Aorta (tissue), 5 donors: ENCODE measurements around the gene TEDC1. TPM values are rescaled to one million over a fixed set of nuclear protein-coding genes. Genes with fewer than 3 reads are reported as not detected.

Experiments used
- ATAC-seq: fragments of 200-7000 bp; cut with Tn5 transposase; one replicate; pipeline ENCODE4 v1.9.1; 2022; ENCODE audit warnings: moderate library complexity; ENCODE audit not compliant: low FRiP score
- DNase-seq, 2 donors: peaks; one replicate each; pipeline ENCODE4 v3.0.0-alpha.2; 2020
- H3K27ac ChIP-seq, 2 donors: one replicate each; pipeline ENCODE4 v1.5.1; 2013; ENCODE audit warnings: low read length in 2 of 2, mild to moderate bottlenecking in 2 of 2, moderate library complexity in 2 of 2, control low read depth in 1 of 2, inconsistent platforms in 1 of 2, low read depth in 1 of 2
- H3K27me3 ChIP-seq, 2 donors: one replicate each; pipeline ENCODE4 v1.6.1; 2013; ENCODE audit warnings: control low read depth in 1 of 2, low read length in 1 of 2, mild to moderate bottlenecking in 1 of 2, moderate library complexity in 1 of 2; ENCODE audit not compliant: insufficient read depth in 2 of 2, control insufficient read depth in 1 of 2
- H3K36me3 ChIP-seq, 2 donors: one replicate each; pipeline ENCODE4 v1.6.1; 2013; ENCODE audit warnings: control low read depth in 1 of 2, low read length in 1 of 2, mild to moderate bottlenecking in 1 of 2; ENCODE audit not compliant: insufficient read depth in 2 of 2, control insufficient read depth in 1 of 2
- H3K4me1 ChIP-seq, 2 donors: one replicate each; pipeline ENCODE4 v1.6.1; 2013; ENCODE audit warnings: low read length in 2 of 2, control low read depth in 1 of 2, mild to moderate bottlenecking in 1 of 2, moderate library complexity in 1 of 2; ENCODE audit not compliant: insufficient read depth in 2 of 2, control insufficient read depth in 1 of 2
- H3K4me3 ChIP-seq, 2 donors: one replicate each; pipeline ENCODE4 v1.5.1; 2013; ENCODE audit warnings: low read length in 2 of 2, control low read depth in 1 of 2, mild to moderate bottlenecking in 1 of 2
- H3K9me3 ChIP-seq: one replicate; pipeline ENCODE4 v1.6.1; 2013; ENCODE audit warnings: mild to moderate bottlenecking, low read length; ENCODE audit not compliant: control insufficient read depth
- WGBS, 2 donors: extraction: QIAGEN DNeasy Blood & Tissue Kit; methylation state at CpG; one replicate each; pipeline ENCODE4 v1.1.7; 2013; 5-methylcytosine and 5-hydroxymethylcytosine counted together
- intact Hi-C, 2 donors: fragments of 100-400 bp; cut with DNase I; formaldehyde crosslinking; loops; one replicate each; pipeline versions ENCODE4 v1.14.2 to v1.15.0; 2022
- polyA plus RNA-seq, 2 donors: library from polyadenylated mRNA; stranded (reverse); fragments of 200-250 nt; gene quantifications; one replicate each; pipeline ENCODE4 v1.2.3, GENCODE V29; 2013
- total RNA-seq, 2 donors: library from RNA; stranded (reverse); fragmentation: NEBNext Ultra II Directional; extraction: Animal tissue kit (Norgen Biotek cat#: 25700); gene quantifications; one replicate each; pipeline ENCODE4 v1.2.1, GENCODE V29; 2021
- donor health status: healthy with polysubstance abuse.
- donor health status: Bipolar disorder and iron deficiency.
- donor health status: DM: no; HTN: no; CAD: no.
- donor health status: DM: no; HTN: no; CAD: no.
- donor health status: DM: yes; HTN: yes; CAD: no.

TEDC1 gene
- total and polyA plus RNA-seq, 4 donors, result 8.6 to 33.8 (median 20.1) TPM

DNA sequence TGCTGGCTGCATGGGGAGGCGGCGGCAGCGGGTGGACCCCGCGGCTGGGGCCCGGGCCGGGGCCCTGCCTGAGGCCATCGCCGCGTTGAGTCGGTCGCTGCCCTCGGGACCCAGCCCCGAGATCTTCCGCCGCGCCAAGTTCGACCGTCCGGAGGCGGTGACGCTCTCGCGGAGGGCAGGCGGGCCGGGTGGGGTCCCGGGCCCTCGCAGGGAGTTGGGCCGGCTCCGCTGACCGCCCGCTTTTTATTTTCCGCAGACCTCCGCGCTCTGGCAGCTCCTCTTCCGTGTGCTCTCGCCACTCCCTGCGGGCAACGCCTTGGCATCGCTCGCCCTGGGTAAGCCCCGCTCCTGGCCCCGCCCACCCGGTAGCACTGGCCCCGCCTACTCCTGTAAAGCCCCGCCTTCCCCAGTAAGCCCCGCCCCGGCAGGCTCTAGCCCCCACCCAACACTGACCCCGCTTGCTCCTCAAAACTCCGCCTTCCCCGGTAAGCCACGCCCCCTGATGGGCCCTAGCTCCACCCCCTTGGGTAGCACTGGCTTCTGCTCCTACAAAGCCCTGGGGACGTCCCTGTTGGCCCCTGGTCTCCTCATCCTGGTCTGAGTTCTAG lies 424 bp downstream of the TEDC1 start:
- Histone ChIP-seq H3K4me1 (no peaks in the 10 kb centered on the region), H3K27me3 (no peaks in the 10 kb centered on the region), H3K36me3 (no peaks in the 10 kb centered on the region), H3K4me3 (peak overlapping the region; percentile 15 to 24), H3K9me3 (no peaks in the 10 kb centered on the region), H3K27ac (peak overlapping the region in 1 of 2 donors; percentile 2)
- DNase-seq, result peak; percentile 81 to 93
- WGBS, 2 donors, result 1 to 2% methylated on average over 46 to 53 of the region's 53 CpGs
- intact Hi-C loops, result loop anchor here (2.0 to 5.0 kb wide), 4 partner anchors 36 to 189 kb away; partner anchors contain the start of genes BRF1 (in 1 of the 2) and TMEM121 (in 1 of the 2)
- ATAC-seq, result no peak

- H3K27ac ChIP-seq, result no peak overlapping the region
- DNase-seq, result peak; percentile 66 to 78
- 56% methylated on average over 24 of the region's 24 CpGs for WGBS, 2 donors
These were observed 1.3 kb downstream of the TEDC1 start for GRCh38 chr14:105492031-105492970.

GRCh38 chr14:105492971-105493871 lies 2.2 kb downstream of the TEDC1 start:
- H3K4me1 ChIP-seq, result no peaks in the 10 kb centered on the region
- 84 to 90% methylated on average over 20 of the region's 20 CpGs for WGBS, 2 donors
- no peak overlapping the region for H3K27ac ChIP-seq
- ATAC-seq (no peak), DNase-seq (peak; percentile 54 to 79)
- no peaks in the 10 kb centered on the region for H3K27me3 ChIP-seq
- intact Hi-C loops, result loop anchor here (5.0 kb wide), 3 partner anchors 34 to 191 kb away; partner anchors contain the start of genes BRF1 (in 1 of the 2) and TMEM121 (in 1 of the 2)
- H3K9me3 ChIP-seq, result no peaks in the 10 kb centered on the region
- no peak overlapping the region for H3K4me3 ChIP-seq
- no peaks in the 10 kb centered on the region for H3K36me3 ChIP-seq

More at GRCh38 chr14:105492031-105492970, 1.3 kb downstream of the TEDC1 start:
- Histone ChIP-seq H3K4me3 (no peak overlapping the region), H3K4me1 (no peaks in the 10 kb centered on the region), H3K9me3 (no peaks in the 10 kb centered on the region), H3K36me3 (no peaks in the 10 kb centered on the region), H3K27me3 (no peaks in the 10 kb centered on the region)
- ATAC-seq, result no peak
- intact Hi-C loops, result loop anchor here (5.0 kb wide), 3 partner anchors 35 to 190 kb away; partner anchors contain the start of genes BRF1 (in 1 of the 2) and TMEM121 (in 1 of the 2)

DNA sequence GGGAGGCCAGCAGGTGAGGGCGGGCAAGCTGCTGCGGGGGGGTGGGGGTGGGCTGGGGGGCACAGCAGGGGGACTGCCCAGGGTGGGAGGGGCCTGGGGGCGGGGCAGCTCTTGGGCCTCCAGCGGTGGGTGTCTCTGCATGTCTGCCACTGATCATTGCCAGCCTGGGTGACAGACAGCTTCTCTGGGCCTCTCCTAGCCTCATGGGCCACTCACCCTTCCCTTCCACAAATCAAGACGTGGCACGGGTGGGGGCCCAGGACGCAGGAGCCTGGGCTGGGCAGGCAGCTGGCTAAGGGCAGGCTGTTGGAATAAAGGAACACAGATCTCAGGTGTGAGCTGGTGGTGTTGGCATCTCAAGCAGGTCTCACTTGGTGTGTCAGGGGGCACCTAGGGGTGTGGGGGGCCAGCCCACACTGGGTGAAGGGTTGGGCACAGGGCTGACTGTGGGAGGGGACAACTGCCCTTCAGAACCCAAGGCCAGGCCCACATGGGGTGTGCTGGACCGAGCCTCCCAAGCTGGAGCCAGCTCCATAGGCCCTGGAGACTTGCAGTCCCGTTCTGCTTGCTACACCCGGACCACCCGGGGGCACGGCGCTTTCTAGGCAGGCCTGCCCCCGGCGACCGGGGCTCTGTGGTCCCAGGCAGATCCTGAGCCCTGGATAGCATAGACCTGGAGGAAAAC lies 3.0 kb downstream of the TEDC1 start:
- H3K27me3 ChIP-seq, result no peaks in the 10 kb centered on the region
- WGBS, 2 donors, result 84 to 86% methylated on average over 16 of the region's 16 CpGs
- DNase-seq (peak; percentile 51 to 74), ATAC-seq (no peak)
- no peaks in the 10 kb centered on the region for H3K4me1 ChIP-seq
- H3K4me3 ChIP-seq, result no peak overlapping the region
- no peaks in the 10 kb centered on the region for H3K36me3 ChIP-seq
- intact Hi-C loops, result loop anchor here (5.0 kb wide), 3 partner anchors 33 to 192 kb away; partner anchors contain the start of genes BRF1 (in 1 of the 2) and TMEM121 (in 1 of the 2)
- no peaks in the 10 kb centered on the region for H3K9me3 ChIP-seq
- no peak overlapping the region for H3K27ac ChIP-seq

- ATAC-seq (no peak), DNase-seq (peak; percentile 35 to 69)
- H3K27ac ChIP-seq, result no peak overlapping the region
- H3K36me3 ChIP-seq, result no peaks in the 10 kb centered on the region
- H3K9me3 ChIP-seq, result no peaks in the 10 kb centered on the region
- no peaks in the 10 kb centered on the region for H3K27me3 ChIP-seq
- intact Hi-C loops, result loop anchor here (5.0 kb wide), 3 partner anchors 33 to 192 kb away; partner anchors contain the start of genes BRF1 (in 1 of the 2) and TMEM121 (in 1 of the 2)
- WGBS, 2 donors, result 74 to 80% methylated on average over 6 of the region's 6 CpGs
- H3K4me1 ChIP-seq, result no peaks in the 10 kb centered on the region
- H3K4me3 ChIP-seq, result no peak overlapping the region
These were observed 3.5 kb downstream of the TEDC1 start for GRCh38 chr14:105494606-105494929.

DNA sequence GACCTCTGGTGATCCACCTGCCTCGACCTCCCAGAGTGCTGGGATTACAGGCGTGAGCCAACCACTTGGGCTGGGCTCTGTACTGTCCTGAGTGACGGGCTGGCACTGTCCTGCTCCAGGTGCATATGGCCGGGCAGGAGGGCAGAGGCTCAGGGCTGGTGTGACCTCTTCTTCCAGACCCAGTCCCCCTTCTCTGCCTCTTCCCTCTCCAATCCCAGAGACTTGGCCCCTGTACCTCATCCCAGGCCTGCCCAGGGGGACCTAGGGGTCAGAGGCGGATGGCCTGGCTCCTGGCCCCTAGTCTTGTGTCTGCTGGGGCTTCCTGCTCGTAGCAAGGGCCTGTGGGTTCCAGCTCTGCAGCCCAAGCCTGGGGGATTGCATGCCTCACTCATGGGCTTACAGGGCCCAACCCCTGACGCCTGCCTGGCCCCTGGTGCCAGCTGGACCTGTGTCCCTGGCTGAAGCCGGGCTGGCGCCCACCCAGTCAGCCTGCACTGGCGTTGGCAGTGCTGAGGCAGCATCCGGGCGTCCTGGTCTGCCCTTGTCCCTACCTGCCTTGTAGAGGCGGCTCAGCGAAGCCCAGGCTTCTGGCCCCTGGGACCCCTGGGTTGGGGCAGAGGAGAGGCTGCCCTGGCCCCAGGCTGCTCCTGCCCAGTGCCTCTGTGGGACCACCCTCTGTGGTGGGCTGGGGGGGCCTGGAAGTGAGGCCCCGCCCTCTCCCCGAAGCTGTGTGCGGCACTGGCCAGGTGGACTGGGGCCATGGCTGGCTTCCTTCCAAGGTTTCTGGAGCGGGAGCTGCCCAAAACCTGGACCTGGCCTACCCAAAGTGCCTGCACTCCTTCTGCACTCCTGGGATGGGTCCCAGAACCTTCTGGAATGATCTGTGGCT lies 4.3 kb downstream of the TEDC1 start:
- peak; percentile 53 to 77 for DNase-seq
- ATAC-seq, result no peak
- H3K27ac ChIP-seq, result no peak overlapping the region
- no peaks in the 10 kb centered on the region for H3K4me1 ChIP-seq
- H3K4me3 ChIP-seq, result no peak overlapping the region
- H3K9me3 ChIP-seq, result no peaks in the 10 kb centered on the region
- no peaks in the 10 kb centered on the region for H3K36me3 ChIP-seq
- intact Hi-C loops, result no loop called here
- WGBS, 2 donors, result 29 to 32% methylated on average over 18 of the region's 18 CpGs
- H3K27me3 ChIP-seq, result no peaks in the 10 kb centered on the region

DNA sequence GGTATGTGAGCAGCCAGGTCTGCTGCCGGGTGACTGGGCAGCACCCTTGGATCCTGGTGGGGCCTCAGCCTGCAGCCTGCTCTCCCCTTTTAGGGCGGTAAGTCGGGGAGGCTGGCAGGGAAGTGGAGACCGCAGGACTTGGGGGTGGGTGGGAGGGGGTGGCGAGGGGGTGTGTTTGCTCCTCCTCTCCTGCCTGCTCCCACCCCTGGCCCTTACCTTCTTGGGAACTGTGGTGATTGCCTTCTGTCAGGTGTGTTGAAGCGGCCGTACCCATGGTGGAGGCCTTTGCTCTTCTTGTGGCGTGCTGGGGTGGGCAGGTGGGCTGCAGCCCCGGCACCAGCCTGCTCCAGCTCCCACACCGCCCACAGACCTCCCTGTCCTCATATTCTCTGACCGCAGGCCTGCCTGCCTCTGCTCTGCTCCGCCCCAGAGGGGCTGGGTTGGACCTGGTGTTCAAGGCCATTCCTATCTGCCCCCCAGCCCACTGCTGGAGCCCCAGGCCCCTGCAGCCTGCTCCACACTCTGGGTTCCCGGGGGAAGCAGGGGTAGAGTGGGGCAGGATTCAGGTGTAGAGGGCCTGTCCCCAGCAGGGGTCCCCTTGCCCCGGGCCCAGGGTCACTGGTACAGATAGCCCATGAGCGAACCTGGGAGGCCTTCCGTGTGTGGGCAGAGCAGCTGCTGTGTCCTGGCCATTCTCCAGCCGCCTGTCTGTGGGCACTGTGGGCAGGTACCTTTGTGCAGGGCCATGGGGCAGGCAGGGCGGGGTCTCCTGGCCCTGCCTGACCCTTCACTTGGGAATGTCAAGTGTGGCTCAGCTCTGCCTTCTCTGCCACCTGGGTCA lies 5.2 kb downstream of the TEDC1 start:
- intact Hi-C loops, result no loop called here
- H3K9me3 ChIP-seq, result no peaks in the 10 kb centered on the region
- ATAC-seq, result no peak
- WGBS, 2 donors, result 73 to 74% methylated on average over 17 to 18 of the region's 18 CpGs
- H3K27me3 ChIP-seq, result no peaks in the 10 kb centered on the region
- DNase-seq, result peak; percentile 39 to 71
- no peak overlapping the region for H3K4me3 ChIP-seq
- no peaks in the 10 kb centered on the region for H3K36me3 ChIP-seq
- H3K27ac ChIP-seq, result no peak overlapping the region
- H3K4me1 ChIP-seq, result no peaks in the 10 kb centered on the region
